Esophagus muscularis mucosa (tissue), 2 donors: ENCODE measurements around the gene TSPAN5.

ENCODE experiments used
- EP300 ChIP-seq: sonication (generic); formaldehyde crosslinking; IDR thresholded peaks from one replicate; pipeline ENCODE4 v1.6.1; 2017; ENCODE audit warnings: antibody characterized with exemption
- POLR2A ChIP-seq: fragments of 450-650 bp; IDR thresholded peaks from one replicate; pipeline ENCODE4 v1.6.1; 2017; ENCODE audit warnings: antibody characterized with exemption, moderate library complexity, mild to moderate bottlenecking, low read depth

- no peak for TF ChIP-seq EP300
- no peak for TF ChIP-seq POLR2A
Measured at GRCh38 chr4:98663226-98664006, 5.0 kb upstream of the TSPAN5 start.
